ENCODE measurements around the gene B3GAT3.

DNA sequence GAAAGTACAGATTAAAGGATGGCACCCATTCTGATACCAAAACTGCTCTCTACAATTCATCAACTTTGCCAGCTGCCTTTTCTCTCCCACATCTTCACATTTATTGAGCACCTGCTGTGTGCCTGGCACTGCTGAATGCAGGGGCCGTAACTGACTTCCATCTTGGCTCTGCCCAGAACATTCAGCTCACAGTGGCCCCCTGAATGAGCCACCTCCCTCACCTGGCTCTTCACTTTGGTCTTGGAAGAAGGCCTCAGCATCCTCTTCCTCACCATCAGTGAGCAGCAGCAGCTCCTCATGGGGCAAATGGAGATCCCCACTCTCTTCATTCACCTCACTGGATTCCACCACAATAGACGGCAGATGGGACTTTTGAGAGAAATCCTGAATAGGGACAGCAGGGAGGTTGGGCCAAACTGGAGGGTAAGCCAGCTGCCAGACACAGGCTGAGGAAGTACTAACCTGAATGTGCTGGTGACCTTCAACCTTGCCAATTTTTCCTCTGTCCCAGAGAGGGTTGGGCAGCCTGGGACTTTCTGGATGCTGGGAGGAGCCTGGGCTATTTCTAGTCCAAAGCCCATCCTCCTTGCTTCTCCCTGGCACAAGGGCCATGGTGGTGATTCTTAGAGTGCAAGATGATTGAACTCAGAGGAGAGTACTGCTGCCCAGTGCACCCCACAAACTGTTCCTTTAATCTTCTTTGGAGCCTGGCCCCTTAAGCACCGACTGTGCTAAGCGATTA, 47.8 kb upstream of the B3GAT3 start:
- TF ChIP-seq EP300 (IDR thresholded peaks at IDR 0.05; ENCODE audit: borderline replicate concordance): no peak
- TF ChIP-seq, protein P1, sequence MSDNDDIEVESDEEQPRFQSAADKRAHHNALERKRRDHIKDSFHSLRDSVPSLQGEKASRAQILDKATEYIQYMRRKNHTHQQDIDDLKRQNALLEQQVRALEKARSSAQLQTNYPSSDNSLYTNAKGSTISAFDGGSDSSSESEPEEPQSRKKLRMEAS (IDR thresholded peaks at IDR 0.05): no peak
- no peak for TF ChIP-seq TEAD4 (IDR thresholded peaks at IDR 0.05)
- no peak for TF ChIP-seq TAF1 (IDR thresholded peaks at IDR 0.05; ENCODE audit: low read depth)
- TF ChIP-seq RAD21 (IDR thresholded peaks at IDR 0.05; ENCODE audit: low read depth): no peak
- no peak for TF ChIP-seq CEBPB (IDR thresholded peaks at IDR 0.05)
- no peak for TF ChIP-seq EGR1 (IDR thresholded peaks at IDR 0.05)
- no peak for TF ChIP-seq YY1 (IDR thresholded peaks at IDR 0.05; ENCODE audit: low read depth)
- TF ChIP-seq, protein P2, sequence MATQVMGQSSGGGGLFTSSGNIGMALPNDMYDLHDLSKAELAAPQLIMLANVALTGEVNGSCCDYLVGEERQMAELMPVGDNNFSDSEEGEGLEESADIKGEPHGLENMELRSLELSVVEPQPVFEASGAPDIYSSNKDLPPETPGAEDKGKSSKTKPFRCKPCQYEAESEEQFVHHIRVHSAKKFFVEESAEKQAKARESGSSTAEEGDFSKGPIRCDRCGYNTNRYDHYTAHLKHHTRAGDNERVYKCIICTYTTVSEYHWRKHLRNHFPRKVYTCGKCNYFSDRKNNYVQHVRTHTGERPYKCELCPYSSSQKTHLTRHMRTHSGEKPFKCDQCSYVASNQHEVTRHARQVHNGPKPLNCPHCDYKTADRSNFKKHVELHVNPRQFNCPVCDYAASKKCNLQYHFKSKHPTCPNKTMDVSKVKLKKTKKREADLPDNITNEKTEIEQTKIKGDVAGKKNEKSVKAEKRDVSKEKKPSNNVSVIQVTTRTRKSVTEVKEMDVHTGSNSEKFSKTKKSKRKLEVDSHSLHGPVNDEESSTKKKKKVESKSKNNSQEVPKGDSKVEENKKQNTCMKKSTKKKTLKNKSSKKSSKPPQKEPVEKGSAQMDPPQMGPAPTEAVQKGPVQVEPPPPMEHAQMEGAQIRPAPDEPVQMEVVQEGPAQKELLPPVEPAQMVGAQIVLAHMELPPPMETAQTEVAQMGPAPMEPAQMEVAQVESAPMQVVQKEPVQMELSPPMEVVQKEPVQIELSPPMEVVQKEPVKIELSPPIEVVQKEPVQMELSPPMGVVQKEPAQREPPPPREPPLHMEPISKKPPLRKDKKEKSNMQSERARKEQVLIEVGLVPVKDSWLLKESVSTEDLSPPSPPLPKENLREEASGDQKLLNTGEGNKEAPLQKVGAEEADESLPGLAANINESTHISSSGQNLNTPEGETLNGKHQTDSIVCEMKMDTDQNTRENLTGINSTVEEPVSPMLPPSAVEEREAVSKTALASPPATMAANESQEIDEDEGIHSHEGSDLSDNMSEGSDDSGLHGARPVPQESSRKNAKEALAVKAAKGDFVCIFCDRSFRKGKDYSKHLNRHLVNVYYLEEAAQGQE (IDR thresholded peaks at IDR 0.05; ENCODE audit: low read depth): no peak
- no peak for TF ChIP-seq FOXM1 (IDR thresholded peaks at IDR 0.05; ENCODE audit: borderline replicate concordance, low read depth)
- no peak for TF ChIP-seq CREB1 (IDR thresholded peaks at IDR 0.05; ENCODE audit: low read depth)
- TF ChIP-seq TCF12 (IDR thresholded peaks at IDR 0.05; ENCODE audit: low read depth): no peak
- no peak for TF ChIP-seq ZBTB7A (IDR thresholded peaks at IDR 0.05; ENCODE audit: low read depth)
